Adipocyte (in vitro differentiated cells): Measurements from ENCODE around the gene GAPDH.
A peak's percentile ranks its signal among the peaks of the same experiment; 100 is the strongest.
"Not testable (repeated sequence)": the region's sequence is repeated elsewhere in the genome, so short reads cannot be mapped to it uniquely, and the experiment has no call there.

Source experiments
- DNase-seq: peaks from one replicate; pipeline ENCODE4 v3.0.0-alpha.2; 2015; ENCODE audit warnings: low read depth
- H3K27me3 ChIP-seq: replicated peaks from 2 replicates; pipeline ENCODE4 v1.7.0; 2013; ENCODE audit warnings: mild to moderate bottlenecking, low read length, moderate library complexity; ENCODE audit not compliant: control insufficient read depth, insufficient read depth
- H3K36me3 ChIP-seq: 2 replicates; pipeline ENCODE4 v1.7.0; 2013; ENCODE audit warnings: low read length, mild to moderate bottlenecking, moderate library complexity; ENCODE audit not compliant: control insufficient read depth, insufficient read depth, severe bottlenecking
- H3K4me1 ChIP-seq: 2 replicates; pipeline ENCODE4 v1.7.0; 2013; ENCODE audit warnings: mild to moderate bottlenecking, low read length, moderate library complexity; ENCODE audit not compliant: control insufficient read depth, insufficient read depth
- H3K4me3 ChIP-seq: 2 replicates; pipeline ENCODE4 v1.7.0; 2013; ENCODE audit warnings: mild to moderate bottlenecking, low read length, moderate library complexity
- H3K9ac ChIP-seq: 2 replicates; pipeline ENCODE4 v1.7.0; 2013; ENCODE audit warnings: mild to moderate bottlenecking, low read length, moderate library complexity
- H3K9me3 ChIP-seq: 2 replicates; pipeline ENCODE4 v1.7.0; 2013; ENCODE audit warnings: mild to moderate bottlenecking, low read length, moderate library complexity; ENCODE audit not compliant: control insufficient read depth

Gene GAPDH

DNA sequence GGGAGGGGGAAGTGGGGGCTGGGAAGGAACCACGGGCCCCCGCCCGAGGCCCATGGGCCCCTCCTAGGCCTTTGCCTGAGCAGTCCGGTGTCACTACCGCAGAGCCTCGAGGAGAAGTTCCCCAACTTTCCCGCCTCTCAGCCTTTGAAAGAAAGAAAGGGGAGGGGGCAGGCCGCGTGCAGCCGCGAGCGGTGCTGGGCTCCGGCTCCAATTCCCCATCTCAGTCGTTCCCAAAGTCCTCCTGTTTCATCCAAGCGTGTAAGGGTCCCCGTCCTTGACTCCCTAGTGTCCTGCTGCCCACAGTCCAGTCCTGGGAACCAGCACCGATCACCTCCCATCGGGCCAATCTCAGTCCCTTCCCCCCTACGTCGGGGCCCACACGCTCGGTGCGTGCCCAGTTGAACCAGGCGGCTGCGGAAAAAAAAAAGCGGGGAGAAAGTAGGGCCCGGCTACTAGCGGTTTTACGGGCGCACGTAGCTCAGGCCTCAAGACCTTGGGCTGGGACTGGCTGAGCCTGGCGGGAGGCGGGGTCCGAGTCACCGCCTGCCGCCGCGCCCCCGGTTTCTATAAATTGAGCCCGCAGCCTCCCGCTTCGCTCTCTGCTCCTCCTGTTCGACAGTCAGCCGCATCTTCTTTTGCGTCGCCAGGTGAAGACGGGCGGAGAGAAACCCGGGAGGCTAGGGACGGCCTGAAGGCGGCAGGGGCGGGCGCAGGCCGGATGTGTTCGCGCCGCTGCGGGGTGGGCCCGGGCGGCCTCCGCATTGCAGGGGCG, at the start of gene GAPDH:
GAPDH (plus strand) TSS at position 595 of the 772 bp plus-strand sequence. CDS start 316 bp downstream, outside the sequence.
- peaks cover 58% of the 10 kb centered on the region for H3K36me3 ChIP-seq
- peak; percentile 99 for DNase-seq
- peak within 1 kb of the TSS; percentile 97 for H3K9ac ChIP-seq
- peaks cover 36% of the 10 kb centered on the region for H3K4me1 ChIP-seq
- H3K9me3 ChIP-seq: no peaks in the 10 kb centered on the region
- peak within 1 kb of the TSS; percentile 93 for H3K4me3 ChIP-seq
- H3K27me3 ChIP-seq: no peaks in the 10 kb centered on the region

- Histone ChIP-seq H3K9me3 (no peaks in the 10 kb centered on the region), H3K4me1 (peaks cover 7% of the 10 kb centered on the region)
- no peak for DNase-seq
Measured at GRCh38 chr12:6488240-6488639, 46.1 kb upstream of the GAPDH start.

DNA sequence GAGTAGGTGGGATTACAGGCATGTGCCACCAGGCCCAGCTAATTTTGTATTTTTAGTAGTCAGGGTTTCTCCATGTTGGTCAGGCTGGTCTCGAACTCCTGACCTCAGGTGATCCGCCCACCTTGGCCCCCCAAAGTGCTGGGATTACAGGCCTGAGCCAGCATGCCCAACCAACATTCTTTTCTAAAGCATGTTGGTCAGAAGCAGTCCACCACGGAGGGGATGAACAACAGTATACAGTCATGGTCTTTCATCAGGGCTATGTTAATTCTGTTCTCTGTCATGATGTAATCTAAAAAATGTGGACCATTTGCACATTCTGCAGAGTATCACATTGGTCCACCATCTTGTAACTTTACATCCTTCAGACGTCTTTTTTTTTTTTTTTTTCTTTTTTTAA, 44.9 kb upstream of the GAPDH start:
- no peak for DNase-seq
- Histone ChIP-seq H3K9me3 (no peaks in the 10 kb centered on the region), H3K27me3 (no peaks in the 10 kb centered on the region), H3K4me1 (peaks cover 9% of the 10 kb centered on the region), H3K4me3 (no peak overlapping the region), H3K9ac (no peak overlapping the region), H3K36me3 (peaks cover 3% of the 10 kb centered on the region)

More at GRCh38 chr12:6488240-6488639, 46.1 kb upstream of the GAPDH start:
- H3K27me3 ChIP-seq: no peaks in the 10 kb centered on the region
- H3K4me3 ChIP-seq: no peak overlapping the region
- H3K36me3 ChIP-seq: peaks cover 3% of the 10 kb centered on the region
- no peak overlapping the region for H3K9ac ChIP-seq

DNA sequence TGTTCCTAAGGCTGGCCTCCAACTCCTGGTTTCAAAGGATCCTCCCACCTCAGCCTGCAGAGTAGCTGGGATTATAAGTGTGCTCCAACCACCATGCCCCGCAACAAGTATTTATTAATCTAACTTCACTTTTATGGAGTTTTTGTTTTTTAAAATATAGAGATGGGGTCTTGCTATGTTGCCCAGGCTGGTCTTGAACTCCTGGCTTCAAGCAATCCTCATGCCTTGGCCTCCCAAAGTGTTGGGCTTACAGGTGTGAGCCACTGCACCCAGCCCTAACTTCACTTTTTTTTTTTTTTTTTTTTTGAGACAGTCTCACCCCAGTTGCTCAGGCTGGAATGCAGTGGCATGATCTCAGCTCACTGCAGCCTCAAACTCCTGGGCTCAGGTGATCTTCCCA, 43.6 kb upstream of the GAPDH start:
- H3K9me3 ChIP-seq, H3K9ac ChIP-seq, DNase-seq, H3K4me3 ChIP-seq, H3K27me3 ChIP-seq, H3K36me3 ChIP-seq: not testable (repeated sequence)
- peaks cover 18% of the 10 kb centered on the region for H3K4me1 ChIP-seq

DNA sequence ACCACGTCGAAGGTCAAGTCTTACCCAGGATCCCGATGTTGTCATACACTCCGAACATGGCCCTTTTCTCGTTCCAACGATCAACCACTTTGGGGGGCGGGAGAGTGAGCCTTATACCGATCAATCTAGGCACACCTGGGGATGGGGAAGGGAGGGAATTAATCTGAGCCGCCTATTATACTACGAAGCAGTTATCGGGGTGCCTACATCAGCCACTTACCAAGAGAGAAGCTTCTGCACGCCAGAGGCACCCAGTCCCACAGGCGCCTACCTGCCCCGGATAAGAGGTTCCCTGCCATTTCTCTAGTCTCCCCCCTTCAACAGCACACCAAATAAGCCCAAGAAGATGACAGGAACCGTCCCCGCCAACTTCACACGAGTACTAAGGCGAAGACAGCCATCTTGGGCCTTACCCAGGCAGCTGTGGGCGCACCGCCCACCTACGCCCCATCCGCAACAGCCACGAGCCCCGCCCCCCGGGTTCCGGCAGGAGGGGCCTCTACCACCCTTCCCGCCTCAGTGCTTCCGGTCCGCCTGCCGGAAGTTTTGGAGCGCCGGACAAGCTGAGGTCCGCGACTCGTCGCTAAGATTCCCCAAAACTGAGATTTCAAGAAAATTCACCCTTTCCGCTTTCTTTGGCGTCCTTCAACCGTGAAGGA, 41.4 kb upstream of the GAPDH start, which contains the start of gene MRPL51:
MRPL51 (minus strand) TSS at position 425 of the 659 bp plus-strand sequence; CDS start at position 299, 126 bp downstream.
- H3K9me3 ChIP-seq: no peaks in the 10 kb centered on the region
- peak within 1 kb of the TSS; percentile 94 for H3K4me3 ChIP-seq
- no peaks in the 10 kb centered on the region for H3K27me3 ChIP-seq
- peaks cover 11% of the 10 kb centered on the region for H3K36me3 ChIP-seq
- H3K4me1 ChIP-seq: peaks cover 18% of the 10 kb centered on the region
- peak; percentile 99 for DNase-seq
- H3K9ac ChIP-seq: peak within 1 kb of the TSS; percentile 95

GRCh38 chr12:6493497-6494257, 40.6 kb upstream of the GAPDH start, which contains the start of gene NCAPD2:
Gene NCAPD2 (plus strand): TSS chr12:6494102. CDS start chr12:6495099, 997 bp downstream.
- Histone ChIP-seq H3K4me1 (peaks cover 18% of the 10 kb centered on the region), H3K36me3 (peaks cover 12% of the 10 kb centered on the region), H3K27me3 (no peaks in the 10 kb centered on the region), H3K9ac (peak within 1 kb of the TSS; percentile 95), H3K9me3 (no peaks in the 10 kb centered on the region), H3K4me3 (peak within 1 kb of the TSS; percentile 94)
- peak; percentile 99 for DNase-seq

DNA sequence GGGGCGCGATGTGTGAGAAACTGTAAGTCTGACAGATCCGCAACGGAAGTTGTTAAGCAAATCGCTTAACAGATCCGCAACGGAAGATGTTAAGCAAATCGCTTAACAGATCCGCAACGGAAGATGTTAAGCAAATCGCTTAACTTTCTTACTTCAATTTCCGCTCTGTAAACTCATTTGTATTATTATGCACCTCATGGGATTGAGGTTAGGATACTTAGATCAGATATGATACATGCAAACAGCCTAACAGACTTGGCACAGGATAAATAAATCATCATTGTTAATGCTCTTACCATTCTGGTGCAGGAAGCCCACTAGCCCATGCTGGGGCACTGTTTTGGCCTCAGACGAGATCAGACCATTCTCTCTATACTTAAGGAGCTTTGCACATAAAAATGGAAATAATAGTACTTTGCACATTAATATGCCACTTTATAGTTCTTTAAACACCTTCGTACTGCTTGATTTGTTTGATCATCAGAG, 40.0 kb upstream of the GAPDH start:
- Histone ChIP-seq H3K4me3 (peak overlapping the region; percentile 94), H3K27me3 (no peaks in the 10 kb centered on the region), H3K36me3 (peaks cover 18% of the 10 kb centered on the region), H3K4me1 (peaks cover 18% of the 10 kb centered on the region), H3K9me3 (no peaks in the 10 kb centered on the region), H3K9ac (peak overlapping the region; percentile 64)
- no peak for DNase-seq

DNA sequence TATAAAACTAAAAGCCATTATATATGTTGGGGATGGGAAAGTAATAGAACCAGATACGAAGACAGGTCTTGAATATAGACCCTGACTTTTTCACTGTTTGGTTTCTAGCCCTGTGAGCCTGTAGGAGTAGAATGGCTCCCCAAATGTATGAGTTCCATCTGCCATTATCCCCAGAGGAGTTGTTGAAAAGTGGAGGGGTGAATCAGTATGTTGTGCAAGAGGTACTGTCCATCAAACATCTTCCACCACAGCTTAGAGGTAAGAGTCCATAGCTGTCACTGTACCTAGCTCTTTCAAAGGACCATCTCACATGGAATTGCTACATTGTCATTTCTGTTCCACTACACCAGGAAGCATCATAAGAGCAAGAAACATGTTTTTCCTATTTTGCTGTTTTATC, 39.3 kb upstream of the GAPDH start:
- peaks cover 18% of the 10 kb centered on the region for H3K4me1 ChIP-seq
- peaks cover 19% of the 10 kb centered on the region for H3K36me3 ChIP-seq
- no peak overlapping the region for H3K9ac ChIP-seq
- H3K27me3 ChIP-seq: no peaks in the 10 kb centered on the region
- peak overlapping the region; percentile 94 for H3K4me3 ChIP-seq
- DNase-seq: peak; percentile 10
- no peaks in the 10 kb centered on the region for H3K9me3 ChIP-seq

DNA sequence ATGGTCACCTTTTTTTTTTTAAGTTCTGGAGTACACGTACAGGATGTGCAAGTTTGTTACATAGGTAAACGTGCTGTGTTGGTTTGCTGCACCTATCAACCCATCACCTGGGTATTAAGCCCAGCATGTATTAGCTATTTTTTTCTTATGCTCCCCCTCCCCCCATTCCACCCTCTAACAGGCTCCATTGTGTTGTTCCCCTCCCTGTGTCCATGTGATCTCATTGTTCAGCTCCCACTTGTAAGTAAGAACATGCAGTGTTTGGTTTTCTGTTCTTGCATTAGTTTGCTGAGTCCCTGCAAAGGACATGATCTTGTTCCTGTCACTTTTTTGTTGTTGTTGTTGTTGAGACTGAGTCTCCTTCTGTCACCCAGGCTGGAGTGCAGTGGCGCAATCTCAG, 37.0 kb upstream of the GAPDH start:
- H3K4me1 ChIP-seq: peaks cover 15% of the 10 kb centered on the region
- not testable (repeated sequence) for H3K9ac ChIP-seq, H3K4me3 ChIP-seq, DNase-seq, H3K9me3 ChIP-seq, H3K27me3 ChIP-seq
- peaks cover 19% of the 10 kb centered on the region for H3K36me3 ChIP-seq

GRCh38 chr12:6500466-6500865, 33.9 kb upstream of the GAPDH start:
- Histone ChIP-seq H3K27me3 (no peaks in the 10 kb centered on the region), H3K4me3 (no peak overlapping the region), H3K4me1 (no peaks in the 10 kb centered on the region), H3K36me3 (peaks cover 22% of the 10 kb centered on the region), H3K9ac (no peak overlapping the region), H3K9me3 (no peaks in the 10 kb centered on the region)
- DNase-seq: no peak
